ENCODE data around the gene GLCE. TPM values are rescaled to one million over a fixed set of nuclear protein-coding genes. Genes with fewer than 3 reads are reported as not detected.

The GLCE gene
- total RNA-seq, 1 experiment from 2014 or later, result 22.8 TPM

GRCh38 chr15:69271217-69271616 lies 110.8 kb downstream of the GLCE start:
- ATAC-seq (no peak), DNase-seq (ENCODE audit: low read depth, low spot score) (no peak)
- Histone ChIP-seq H3K9me3 (ENCODE audit: control insufficient read depth, insufficient read depth, low read depth, low read length) (no peaks in the 10 kb centered on the region), H3K4me3 (ENCODE audit: low read depth in 2 of 2, low read length in 2 of 2) (no peak overlapping the region), H3K27ac (ENCODE audit: low read length) (no peak overlapping the region), H3K27me3 (ENCODE audit: control insufficient read depth, insufficient read depth, low read length) (no peaks in the 10 kb centered on the region), H3K4me1 (ENCODE audit: control insufficient read depth, insufficient read depth, low read length) (no peaks in the 10 kb centered on the region), H3K36me3 (ENCODE audit: control insufficient read depth, insufficient read depth, low read length) (no peaks in the 10 kb centered on the region)
- POLR2A ChIA-PET, result no interaction called here
- TF ChIP-seq SIN3A (IDR thresholded peaks at IDR 0.05; ENCODE audit: borderline replicate concordance, insufficient read depth, low read depth, low read length) (no peak), TCF7L2 (IDR thresholded peaks at IDR 0.05; ENCODE audit: low read depth, low read length) (no peak), POLR2AphosphoS5 (IDR thresholded peaks at IDR 0.05; ENCODE audit: low read depth, low read length) (no peak)
- CTCF ChIA-PET, result no interaction called here
- in situ Hi-C loops (cut with HindIII; ENCODE audit: low pct_unique_long_range_greater_than_20kb, low sequenced_read_pairs), result no loop called here
- intact Hi-C loops (cut with micrococcal nuclease; ENCODE audit: unreplicated experiment), result no loop called here
- no TSS peak for BruUV-seq (replicated peaks)

GRCh38 chr15:69272139-69272538 lies 111.7 kb downstream of the GLCE start:
- TF ChIP-seq POLR2AphosphoS5 (IDR thresholded peaks at IDR 0.05; ENCODE audit: low read depth, low read length) (no peak), TCF7L2 (IDR thresholded peaks at IDR 0.05; ENCODE audit: low read depth, low read length) (no peak), CTCF (IDR thresholded peaks at IDR 0.05) (no peak), REST (IDR thresholded peaks at IDR 0.05; ENCODE audit: insufficient read depth in 1 of 2, low read depth in 2 of 2, low read length in 1 of 2) (no peak), SIN3A (IDR thresholded peaks at IDR 0.05; ENCODE audit: borderline replicate concordance, insufficient read depth, low read depth, low read length) (no peak)

GRCh38 chr15:69272891-69273290 lies 112.5 kb downstream of the GLCE start:
- Histone ChIP-seq H3K36me3 (ENCODE audit: control insufficient read depth, insufficient read depth, low read length) (no peaks in the 10 kb centered on the region), H3K9me3 (ENCODE audit: control insufficient read depth, insufficient read depth, low read depth, low read length) (no peaks in the 10 kb centered on the region), H3K27ac (ENCODE audit: low read length) (no peak overlapping the region), H3K4me1 (ENCODE audit: control insufficient read depth, insufficient read depth, low read length) (no peaks in the 10 kb centered on the region), H3K4me3 (ENCODE audit: low read depth in 2 of 2, low read length in 2 of 2) (no peak overlapping the region), H3K27me3 (ENCODE audit: control insufficient read depth, insufficient read depth, low read length) (no peaks in the 10 kb centered on the region)
- ATAC-seq (no peak), DNase-seq (ENCODE audit: low read depth, low spot score) (no peak)
- in situ Hi-C loops (cut with HindIII; ENCODE audit: low pct_unique_long_range_greater_than_20kb, low sequenced_read_pairs) (no loop called here), intact Hi-C loops (cut with micrococcal nuclease; ENCODE audit: unreplicated experiment) (no loop called here)
- ChIA-PET CTCF (no interaction called here), POLR2A (no interaction called here)
- TF ChIP-seq SIN3A (IDR thresholded peaks at IDR 0.05; ENCODE audit: borderline replicate concordance, insufficient read depth, low read depth, low read length) (no peak), REST (IDR thresholded peaks at IDR 0.05; ENCODE audit: insufficient read depth in 1 of 2, low read depth in 2 of 2, low read length in 1 of 2) (no peak), CTCF (IDR thresholded peaks at IDR 0.05) (no peak), POLR2AphosphoS5 (IDR thresholded peaks at IDR 0.05; ENCODE audit: low read depth, low read length) (no peak), TCF7L2 (IDR thresholded peaks at IDR 0.05; ENCODE audit: low read depth, low read length) (no peak)
- BruUV-seq (replicated peaks), result no TSS peak

More at GRCh38 chr15:69272139-69272538, 111.7 kb downstream of the GLCE start:
- no peak for DNase-seq (ENCODE audit: low read depth, low spot score)
- POLR2A ChIA-PET, result no interaction called here
- CTCF ChIA-PET, result no interaction called here
- H3K4me3 ChIP-seq (ENCODE audit: low read depth in 2 of 2, low read length in 2 of 2), result no peak overlapping the region
- H3K4me1 ChIP-seq (ENCODE audit: control insufficient read depth, insufficient read depth, low read length), result no peaks in the 10 kb centered on the region
- no peak overlapping the region for H3K27ac ChIP-seq (ENCODE audit: low read length)
- H3K36me3 ChIP-seq (ENCODE audit: control insufficient read depth, insufficient read depth, low read length), result no peaks in the 10 kb centered on the region
- H3K9me3 ChIP-seq (ENCODE audit: control insufficient read depth, insufficient read depth, low read depth, low read length), result no peaks in the 10 kb centered on the region
- in situ Hi-C loops (cut with HindIII; ENCODE audit: low pct_unique_long_range_greater_than_20kb, low sequenced_read_pairs), result no loop called here
- no TSS peak for BruUV-seq (replicated peaks)
- no peak for ATAC-seq
- no peaks in the 10 kb centered on the region for H3K27me3 ChIP-seq (ENCODE audit: control insufficient read depth, insufficient read depth, low read length)
- intact Hi-C loops (cut with micrococcal nuclease; ENCODE audit: unreplicated experiment), result no loop called here
